ENCODE data around the gene ANAPC15. TPM values are rescaled to one million over a fixed set of nuclear protein-coding genes. Genes with fewer than 3 reads are reported as not detected.

ANAPC15 gene
- total RNA-seq (2012; rRNA removed) (66.3 and 108 TPM in 2 replicates), polyA plus RNA-seq (2012; rRNA removed) (78.7 and 84.2 TPM in 2 replicates), Bru-seq, nascent RNA (percentile 55 among the genes with signal in this experiment), BruChase-seq, experiment 1, labeled RNA remaining after a 6-hour chase (percentile 50 among the genes with signal in this experiment), BruChase-seq, experiment 2, labeled RNA remaining after a 2-hour chase (percentile 43 among the genes with signal in this experiment)
- 46.5 and 88.3 TPM in 2 replicates for polyA plus RNA-seq (2012; cell fraction: cytosol; rRNA removed)
- polyA plus RNA-seq (2012; cell fraction: nucleus; rRNA removed; ENCODE audit: low replicate concordance): 15.0 and 38.6 TPM in 2 replicates
- long read RNA-seq, transcript ANAPC15-201 (6 exons, 886 nt): major isoform, 20 of 31 reads
- long read RNA-seq, partial matches to known transcripts: 3 of 31 reads
- long read RNA-seq, other reads (novel, unspliced or antisense): 3 of 31 reads

- peak within 1 kb of the TSS; percentile 100 for H3K4ac ChIP-seq (ENCODE audit: low read depth, low read length)
- peaks cover 6% of the 10 kb centered on the region; the same call in 1 of the 2 replicates for H3K4me1 ChIP-seq (ENCODE audit: control insufficient read depth, insufficient read depth, low read length)
- ATAC-seq (ENCODE audit: low read depth): peak; percentile 95
- H2AK5ac ChIP-seq (ENCODE audit: low read depth, low read length): peak within 1 kb of the TSS; percentile 98
- H3K9me3 ChIP-seq (ENCODE audit: control insufficient read depth, insufficient read depth, low read length): no peaks in the 10 kb centered on the region
- peak within 1 kb of the TSS; percentile 94 for H2BK20ac ChIP-seq (ENCODE audit: low read depth, low read length)
- intact Hi-C loops (cut with micrococcal nuclease) (no loop called here), dilution Hi-C loops (cut with HindIII; ENCODE audit: low sequenced_read_pairs, unreplicated experiment) (no loop called here), in situ Hi-C loops (cut with MboI; ENCODE audit: low sequenced_read_pairs) (no loop called here)
- H3K27me3 ChIP-seq (ENCODE audit: control insufficient read depth, insufficient read depth, low read length): no peaks in the 10 kb centered on the region
- H3K14ac ChIP-seq (replicated peaks; ENCODE audit: low read depth, low read length): peak within 1 kb of the TSS; percentile 100
- H2AFZ ChIP-seq (replicated peaks; ENCODE audit: low read length, poor library complexity): peak within 1 kb of the TSS; percentile 96
- peak within 1 kb of the TSS; percentile 90 for H3K27ac ChIP-seq (ENCODE audit: insufficient read depth, low read length)
- no TSS peak for BruUV-seq (replicated peaks)
- H4K8ac ChIP-seq (ENCODE audit: low read depth in 2 of 2, low read length in 2 of 2): peak within 1 kb of the TSS; percentile 96 to 99
- peak within 1 kb of the TSS; percentile 99 for H3K56ac ChIP-seq (ENCODE audit: extremely low read depth, insufficient read depth, low read length)
- WGBS, 2 experiments (ENCODE audit: extremely low coverage in 2 of 2, insufficient read length in 1 of 2): 1% methylated on average over 30 of the region's 49 CpGs; no CpG with 5 or more reads in 1 of the 2 experiments
- peaks cover 0 to 20% of the 10 kb centered on the region in 2 experiments; a peak in 2 of 4 replicates for H3K79me1 ChIP-seq (ENCODE audit: low read depth in 1 of 2, low read length in 2 of 2)
- H2BK15ac ChIP-seq (ENCODE audit: low read depth, low read length): peak within 1 kb of the TSS; percentile 89
- ChIA-PET CTCF (interaction anchor here (0.7 to 1.8 kb wide), 2 partner anchors 32 to 87 kb away, joined by 3 to 6 read pairs; no protein-coding TSS in a partner anchor), POLR2A (ENCODE audit: unreplicated experiment) (interaction anchor here (1.0 kb wide), 1 partner anchor 10 kb away, joined by 4 read pairs; the partner anchor contains the start of gene LAMTOR1)
- H4K91ac ChIP-seq (ENCODE audit: insufficient read depth, low read depth, low read length): peak within 1 kb of the TSS; percentile 99
- peak within 1 kb of the TSS; percentile 95 for H2BK5ac ChIP-seq (ENCODE audit: low read depth, low read length, poor library complexity, severe bottlenecking)
- H3K9me1 ChIP-seq (ENCODE audit: insufficient read depth, low read length): peaks cover 12% of the 10 kb centered on the region
- H3K18ac ChIP-seq (ENCODE audit: low read depth, low read length): peak within 1 kb of the TSS; percentile 85
- H3K4me2 ChIP-seq (ENCODE audit: low read depth, low read length): peak within 1 kb of the TSS; percentile 93
- H3K36me3 ChIP-seq (ENCODE audit: control insufficient read depth, insufficient read depth, low read length): no peaks in the 10 kb centered on the region; the same call in 1 of the 2 replicates
- H3K9ac ChIP-seq (ENCODE audit: low read depth, low read length): peak within 1 kb of the TSS; percentile 94
- peak within 1 kb of the TSS; percentile 99 for H2AK9ac ChIP-seq (replicated peaks; ENCODE audit: low read depth, low read length, poor library complexity)
- H2BK120ac ChIP-seq (ENCODE audit: low read depth, low read length): peak within 1 kb of the TSS; percentile 98
- no peaks in the 10 kb centered on the region for H4K20me1 ChIP-seq (ENCODE audit: insufficient read depth, low read length)
- peak within 1 kb of the TSS; percentile 54 for H3K4me3 ChIP-seq (ENCODE audit: insufficient read depth, low read depth, low read length)
- peak within 1 kb of the TSS; percentile 100 for H3K23ac ChIP-seq (ENCODE audit: low read depth, low read length)
- H4K5ac ChIP-seq (ENCODE audit: low read depth, low read length): peak within 1 kb of the TSS; percentile 98
- peak; percentile 99 for DNase-seq
- no peak for TF ChIP-seq CTCF (conservative IDR thresholded peaks at IDR 0.05; ENCODE audit: low read depth, low read length)
- no peak for TF ChIP-seq RFX5 (IDR thresholded peaks at IDR 0.05; ENCODE audit: low read depth, low read length)
- no peak for TF ChIP-seq RAD21 (IDR thresholded peaks at IDR 0.05; ENCODE audit: low read length)
- TF ChIP-seq FOS (IDR thresholded peaks at IDR 0.05; ENCODE audit: low read depth, low read length): peak; percentile 28; the same call in 1 of the 2 replicates
- peak; percentile 37; the same call in 1 of the 2 replicates for TF ChIP-seq MAZ (IDR thresholded peaks at IDR 0.05; ENCODE audit: borderline replicate concordance, low read depth, low read length)
- peak; percentile 74 for TF ChIP-seq MXI1 (IDR thresholded peaks at IDR 0.05; ENCODE audit: borderline replicate concordance, low read depth, low read length)
- TF ChIP-seq NFE2L2 (IDR thresholded peaks at IDR 0.05; ENCODE audit: low read depth, low read length): peak; percentile 13; the same call in 1 of the 2 replicates
- TF ChIP-seq MAFK (IDR thresholded peaks at IDR 0.05; ENCODE audit: low read depth, low read length): no peak
- TF ChIP-seq USF2 (IDR thresholded peaks at IDR 0.05; ENCODE audit: low read depth, low read length): 0 out of 2 replicates have a peak, but pooled peaks have one; percentile 13
- TF ChIP-seq ELK1 (IDR thresholded peaks at IDR 0.05; ENCODE audit: borderline replicate concordance, low read depth, low read length): no peak
Observed at GRCh38 chr11:72112143-72112977, at the start of gene ANAPC15. Gene ANAPC15, minus strand, starts transcription at chr11:72112695. Its CDS starts 1,419 bp downstream, at chr11:72111276.
